HEK293 (cell line): ENCODE results near the gene KRT81.

Experiments
- CTCF ChIA-PET: fragments of 350-600 bp; formaldehyde crosslinking; extraction: SDS; loops from one replicate; lab custom pipeline; 2021; ENCODE audit warnings: antibody characterized with exemption; lab: Yijun Ruan, JAX
- POLR2A ChIA-PET: fragments of 300-600 bp; formaldehyde crosslinking; extraction: SDS; loops from one replicate; lab custom pipeline; 2020; ENCODE audit warnings: antibody characterized with exemption, inconsistent platforms; lab: Yijun Ruan, JAX
- H3K27ac ChIP-seq: fragments of 200-500 bp; sonication (Bioruptor generic); 2 replicates; pipeline ENCODE4 v1.5.1; 2014; ENCODE audit warnings: low read depth, low read length, control low read depth, inconsistent platforms; ENCODE audit errors: extremely low read depth
- H3K36me3 ChIP-seq, 2 experiments: fragments of 200-500 bp in 1 of 2; sonication (Bioruptor generic) in 1 of 2; 1 replicate in 1 of 2; 2 replicates in 1 of 2; pipeline ENCODE4 v1.5.1; 2014 to 2017; ENCODE audit warnings: inconsistent platforms in 2 of 2, low read length in 2 of 2; ENCODE audit not compliant: control insufficient read depth in 2 of 2, insufficient read depth in 1 of 2
- H3K4me1 ChIP-seq: fragments of 200-500 bp; sonication (Bioruptor generic); 2 replicates; pipeline ENCODE4 v1.5.1; 2014; ENCODE audit warnings: mild to moderate bottlenecking, low read length, inconsistent platforms; ENCODE audit not compliant: control insufficient read depth, insufficient read depth
- H3K4me3 ChIP-seq: 2 replicates; pipeline ENCODE4 v1.5.1; 2011; ENCODE audit warnings: low read depth, mild to moderate bottlenecking, control low read depth, low read length, moderate library complexity
- H3K9me3 ChIP-seq: fragments of 200-500 bp; sonication (Bioruptor generic); 2 replicates; pipeline ENCODE4 v1.5.1; 2014; ENCODE audit warnings: low read depth, low read length, inconsistent platforms; ENCODE audit not compliant: control insufficient read depth, insufficient read depth
- BCL6B ChIP-seq: fragments of 450-650 bp; formaldehyde crosslinking; IDR thresholded peaks from 2 replicates; pipeline ENCODE4 v1.5.1; 2017; ENCODE audit warnings: missing biosample characterization, missing genetic modification characterization
- CTCF ChIP-seq: fragments of 450-650 bp; formaldehyde crosslinking; IDR thresholded peaks from 2 replicates; pipeline ENCODE4 v1.5.1; 2016; ENCODE audit warnings: missing biosample characterization, missing genetic modification characterization
- KLF10 ChIP-seq: fragments of 450-650 bp; IDR thresholded peaks from 2 replicates; pipeline ENCODE4 v1.5.1; 2018; ENCODE audit warnings: missing biosample characterization, mild to moderate bottlenecking, missing genetic modification characterization
- WT1 ChIP-seq: fragments of 450-650 bp; formaldehyde crosslinking; IDR thresholded peaks from 2 replicates; pipeline ENCODE4 v1.5.1; 2016; ENCODE audit warnings: missing biosample characterization, missing genetic modification characterization
- ZBTB49 ChIP-seq: fragments of 450-650 bp; formaldehyde crosslinking; IDR thresholded peaks from 2 replicates; pipeline ENCODE4 v1.5.1; 2016; ENCODE audit warnings: missing biosample characterization, missing genetic modification characterization, low read depth
- ZFP3 ChIP-seq: fragments of 450-650 bp; formaldehyde crosslinking; IDR thresholded peaks from 2 replicates; pipeline ENCODE4 v1.5.1; 2016; ENCODE audit warnings: low read depth, missing biosample characterization, missing genetic modification characterization
- ZNF138 ChIP-seq: fragments of 450-650 bp; formaldehyde crosslinking; IDR thresholded peaks from 2 replicates; pipeline ENCODE4 v1.5.1; 2016; ENCODE audit warnings: missing biosample characterization, missing genetic modification characterization, borderline replicate concordance
- ZNF311 ChIP-seq: fragments of 450-650 bp; formaldehyde crosslinking; IDR thresholded peaks from 2 replicates; pipeline ENCODE4 v1.5.1; 2017; ENCODE audit warnings: missing biosample characterization, missing genetic modification characterization, borderline replicate concordance
- ZNF544 ChIP-seq: fragments of 450-650 bp; formaldehyde crosslinking; IDR thresholded peaks from 2 replicates; pipeline ENCODE4 v1.5.0; 2017; ENCODE audit warnings: missing biosample characterization, missing genetic modification characterization
- ZNF585B ChIP-seq: fragments of 450-650 bp; formaldehyde crosslinking; IDR thresholded peaks from 2 replicates; pipeline ENCODE4 v1.5.1; 2016; ENCODE audit warnings: missing biosample characterization, missing genetic modification characterization
- ZNF626 ChIP-seq: fragments of 450-650 bp; sonication (Bioruptor Pico); formaldehyde crosslinking; IDR thresholded peaks from 2 replicates; pipeline ENCODE4 v1.5.1; 2018; ENCODE audit warnings: missing biosample characterization, missing genetic modification characterization, inconsistent platforms
- ZNF777 ChIP-seq: fragments of 450-650 bp; formaldehyde crosslinking; IDR thresholded peaks from 2 replicates; pipeline ENCODE4 v1.5.1; 2017; ENCODE audit warnings: missing biosample characterization, missing genetic modification characterization, borderline replicate concordance
- ZNF843 ChIP-seq: fragments of 450-650 bp; formaldehyde crosslinking; IDR thresholded peaks from 2 replicates; pipeline ENCODE4 v1.5.1; 2016; ENCODE audit warnings: missing biosample characterization, missing genetic modification characterization
- TF ChIP-seq, protein P1 (sequence below): fragments of 450-650 bp; IDR thresholded peaks from 2 replicates; pipeline ENCODE4 v1.5.1; 2018; ENCODE audit warnings: missing biosample characterization, mild to moderate bottlenecking, missing genetic modification characterization
- TF ChIP-seq, protein P2 (sequence below): fragments of 450-650 bp; formaldehyde crosslinking; IDR thresholded peaks from 2 replicates; pipeline ENCODE4 v1.5.0; 2017; ENCODE audit warnings: missing biosample characterization, missing genetic modification characterization, borderline replicate concordance
- TF ChIP-seq, protein P3 (sequence below): fragments of 450-650 bp; formaldehyde crosslinking; IDR thresholded peaks from 2 replicates; pipeline ENCODE4 v1.5.1; 2017; ENCODE audit warnings: missing biosample characterization, missing genetic modification characterization
- TF ChIP-seq, protein P4 (sequence below): fragments of 450-650 bp; formaldehyde crosslinking; IDR thresholded peaks from 2 replicates; pipeline ENCODE4 v1.5.1; 2016; ENCODE audit warnings: missing biosample characterization, missing genetic modification characterization

KRT81 gene

DNA sequence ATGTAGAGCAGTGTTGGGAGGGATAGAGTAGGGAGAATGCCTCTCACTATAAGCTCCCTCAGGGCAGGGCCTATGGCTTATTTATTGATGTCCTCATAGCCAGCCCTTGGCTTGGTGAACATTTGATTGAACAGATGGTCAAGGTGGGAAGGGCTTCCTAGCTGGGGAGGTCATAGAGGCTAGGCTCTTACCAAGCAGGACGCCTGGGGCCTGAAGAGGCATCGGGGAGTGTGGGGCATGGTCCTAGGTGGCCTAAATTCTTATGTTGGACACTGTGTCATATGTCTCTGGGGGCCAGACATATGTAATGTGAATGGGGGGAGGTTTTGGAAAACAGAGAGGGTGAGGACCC is 34.8 kb downstream of the KRT81 start (continued):
- no peak for TF ChIP-seq KLF10 (tag by site-specific recombination)
- TF ChIP-seq, protein P1, sequence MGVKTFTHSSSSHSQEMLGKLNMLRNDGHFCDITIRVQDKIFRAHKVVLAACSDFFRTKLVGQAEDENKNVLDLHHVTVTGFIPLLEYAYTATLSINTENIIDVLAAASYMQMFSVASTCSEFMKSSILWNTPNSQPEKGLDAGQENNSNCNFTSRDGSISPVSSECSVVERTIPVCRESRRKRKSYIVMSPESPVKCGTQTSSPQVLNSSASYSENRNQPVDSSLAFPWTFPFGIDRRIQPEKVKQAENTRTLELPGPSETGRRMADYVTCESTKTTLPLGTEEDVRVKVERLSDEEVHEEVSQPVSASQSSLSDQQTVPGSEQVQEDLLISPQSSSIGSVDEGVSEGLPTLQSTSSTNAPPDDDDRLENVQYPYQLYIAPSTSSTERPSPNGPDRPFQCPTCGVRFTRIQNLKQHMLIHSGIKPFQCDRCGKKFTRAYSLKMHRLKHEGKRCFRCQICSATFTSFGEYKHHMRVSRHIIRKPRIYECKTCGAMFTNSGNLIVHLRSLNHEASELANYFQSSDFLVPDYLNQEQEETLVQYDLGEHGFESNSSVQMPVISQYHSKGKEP (tag by site-specific recombination), result no peak

- TF ChIP-seq ZNF585B (no peak), ZNF626 (tag by site-specific recombination) (no peak)
- POLR2A ChIA-PET, result no interaction called here
- no peaks in the 10 kb centered on the region for H3K9me3 ChIP-seq
- CTCF ChIA-PET, result interaction anchor here (0.5 to 1.0 kb wide), 3 partner anchors 17 to 1133 kb away, joined by 3 to 11 read pairs (median 3); no protein-coding TSS in a partner anchor
- H3K4me3 ChIP-seq, result no peak overlapping the region
- no peaks in the 10 kb centered on the region for H3K36me3 ChIP-seq
- H3K4me1 ChIP-seq, result peaks cover 8% of the 10 kb centered on the region
- no peak overlapping the region for H3K27ac ChIP-seq
Measured at GRCh38 chr12:52255926-52256583, 35.3 kb downstream of the KRT81 start.

- POLR2A ChIA-PET, result no interaction called here
Measured at GRCh38 chr12:52254965-52255751, 36.2 kb downstream of the KRT81 start.

More at GRCh38 chr12:52254965-52255751, 36.2 kb downstream of the KRT81 start:
- no peaks in the 10 kb centered on the region for H3K36me3 ChIP-seq
- no peak overlapping the region for H3K4me3 ChIP-seq
- no peaks in the 10 kb centered on the region for H3K9me3 ChIP-seq
- no peak overlapping the region for H3K27ac ChIP-seq
- CTCF ChIA-PET, result interaction anchor here (0.5 to 1.0 kb wide), 4 partner anchors 18 to 36 kb away, joined by 3 to 6 read pairs (median 3); no protein-coding TSS in a partner anchor
- H3K4me1 ChIP-seq, result no peaks in the 10 kb centered on the region
- TF ChIP-seq WT1 (tag by site-specific recombination) (no peak), ZBTB49 (no peak), ZNF544 (tag by site-specific recombination) (no peak), ZFP3 (tag by site-specific recombination) (no peak), ZNF311 (no peak), CTCF (tag by site-specific recombination) (no peak), BCL6B (tag by site-specific recombination) (no peak), ZNF777 (tag by site-specific recombination) (no peak), ZNF843 (tag by site-specific recombination) (no peak), ZNF138 (tag by site-specific recombination) (no peak)
- TF ChIP-seq, protein P2, sequence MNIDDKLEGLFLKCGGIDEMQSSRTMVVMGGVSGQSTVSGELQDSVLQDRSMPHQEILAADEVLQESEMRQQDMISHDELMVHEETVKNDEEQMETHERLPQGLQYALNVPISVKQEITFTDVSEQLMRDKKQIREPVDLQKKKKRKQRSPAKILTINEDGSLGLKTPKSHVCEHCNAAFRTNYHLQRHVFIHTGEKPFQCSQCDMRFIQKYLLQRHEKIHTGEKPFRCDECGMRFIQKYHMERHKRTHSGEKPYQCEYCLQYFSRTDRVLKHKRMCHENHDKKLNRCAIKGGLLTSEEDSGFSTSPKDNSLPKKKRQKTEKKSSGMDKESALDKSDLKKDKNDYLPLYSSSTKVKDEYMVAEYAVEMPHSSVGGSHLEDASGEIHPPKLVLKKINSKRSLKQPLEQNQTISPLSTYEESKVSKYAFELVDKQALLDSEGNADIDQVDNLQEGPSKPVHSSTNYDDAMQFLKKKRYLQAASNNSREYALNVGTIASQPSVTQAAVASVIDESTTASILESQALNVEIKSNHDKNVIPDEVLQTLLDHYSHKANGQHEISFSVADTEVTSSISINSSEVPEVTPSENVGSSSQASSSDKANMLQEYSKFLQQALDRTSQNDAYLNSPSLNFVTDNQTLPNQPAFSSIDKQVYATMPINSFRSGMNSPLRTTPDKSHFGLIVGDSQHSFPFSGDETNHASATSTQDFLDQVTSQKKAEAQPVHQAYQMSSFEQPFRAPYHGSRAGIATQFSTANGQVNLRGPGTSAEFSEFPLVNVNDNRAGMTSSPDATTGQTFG, result no peak
- TF ChIP-seq, protein P3, sequence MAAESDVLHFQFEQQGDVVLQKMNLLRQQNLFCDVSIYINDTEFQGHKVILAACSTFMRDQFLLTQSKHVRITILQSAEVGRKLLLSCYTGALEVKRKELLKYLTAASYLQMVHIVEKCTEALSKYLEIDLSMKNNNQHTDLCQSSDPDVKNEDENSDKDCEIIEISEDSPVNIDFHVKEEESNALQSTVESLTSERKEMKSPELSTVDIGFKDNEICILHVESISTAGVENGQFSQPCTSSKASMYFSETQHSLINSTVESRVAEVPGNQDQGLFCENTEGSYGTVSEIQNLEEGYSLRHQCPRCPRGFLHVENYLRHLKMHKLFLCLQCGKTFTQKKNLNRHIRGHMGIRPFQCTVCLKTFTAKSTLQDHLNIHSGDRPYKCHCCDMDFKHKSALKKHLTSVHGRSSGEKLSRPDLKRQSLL (tag by site-specific recombination), result no peak
- TF ChIP-seq, protein P4, sequence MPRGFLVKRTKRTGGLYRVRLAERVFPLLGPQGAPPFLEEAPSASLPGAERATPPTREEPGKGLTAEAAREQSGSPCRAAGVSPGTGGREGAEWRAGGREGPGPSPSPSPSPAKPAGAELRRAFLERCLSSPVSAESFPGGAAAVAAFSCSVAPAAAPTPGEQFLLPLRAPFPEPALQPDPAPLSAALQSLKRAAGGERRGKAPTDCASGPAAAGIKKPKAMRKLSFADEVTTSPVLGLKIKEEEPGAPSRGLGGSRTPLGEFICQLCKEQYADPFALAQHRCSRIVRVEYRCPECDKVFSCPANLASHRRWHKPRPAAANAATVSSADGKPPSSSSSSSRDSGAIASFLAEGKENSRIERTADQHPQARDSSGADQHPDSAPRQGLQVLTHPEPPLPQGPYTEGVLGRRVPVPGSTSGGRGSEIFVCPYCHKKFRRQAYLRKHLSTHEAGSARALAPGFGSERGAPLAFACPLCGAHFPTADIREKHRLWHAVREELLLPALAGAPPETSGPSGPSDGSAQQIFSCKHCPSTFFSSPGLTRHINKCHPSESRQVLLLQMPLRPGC (tag by site-specific recombination), result no peak
- TF ChIP-seq, all 188 proteins: peak for 0
